Stimulated activated effector memory CD8-positive, alpha-beta T cell treated with anti-CD3 and anti-CD28 coated beads, Interleukin-12 subunit alpha, Interleukin-12 subunit beta, amount 100 ng/mL, for 72 hours (primary cell): Measurements from ENCODE around the gene CIB4.
A peak's percentile ranks its signal among the peaks of the same experiment; 100 is the strongest.

Source experiments
- ATAC-seq: fragments of 150-1000 bp; cut with Tn5 transposase; 2 replicates; pipeline ENCODE4 v1.10.0; 2021
- DNase-seq, 2 donors: peaks; one replicate each; pipeline ENCODE4 v3.0.0; 2021 to 2022; ENCODE audit warnings: low spot score in 2 of 2
- H3K27ac Mint-ChIP-seq: one replicate; pipeline ENCODE4 v1.8.0; 2022; ENCODE audit warnings: mild to moderate bottlenecking, mixed read lengths
- H3K36me3 Mint-ChIP-seq: one replicate; pipeline ENCODE4 v1.8.0; 2022; ENCODE audit warnings: mild to moderate bottlenecking, mixed read lengths
- H3K4me1 Mint-ChIP-seq: one replicate; pipeline ENCODE4 v1.8.0; 2022; ENCODE audit warnings: mixed read lengths
- H3K4me3 Mint-ChIP-seq: one replicate; pipeline ENCODE4 v1.8.0; 2022; ENCODE audit warnings: mild to moderate bottlenecking, mixed read lengths
- H3K9me3 Mint-ChIP-seq: one replicate; pipeline ENCODE4 v1.8.0; 2022; ENCODE audit warnings: mixed read lengths

Gene CIB4

DNA sequence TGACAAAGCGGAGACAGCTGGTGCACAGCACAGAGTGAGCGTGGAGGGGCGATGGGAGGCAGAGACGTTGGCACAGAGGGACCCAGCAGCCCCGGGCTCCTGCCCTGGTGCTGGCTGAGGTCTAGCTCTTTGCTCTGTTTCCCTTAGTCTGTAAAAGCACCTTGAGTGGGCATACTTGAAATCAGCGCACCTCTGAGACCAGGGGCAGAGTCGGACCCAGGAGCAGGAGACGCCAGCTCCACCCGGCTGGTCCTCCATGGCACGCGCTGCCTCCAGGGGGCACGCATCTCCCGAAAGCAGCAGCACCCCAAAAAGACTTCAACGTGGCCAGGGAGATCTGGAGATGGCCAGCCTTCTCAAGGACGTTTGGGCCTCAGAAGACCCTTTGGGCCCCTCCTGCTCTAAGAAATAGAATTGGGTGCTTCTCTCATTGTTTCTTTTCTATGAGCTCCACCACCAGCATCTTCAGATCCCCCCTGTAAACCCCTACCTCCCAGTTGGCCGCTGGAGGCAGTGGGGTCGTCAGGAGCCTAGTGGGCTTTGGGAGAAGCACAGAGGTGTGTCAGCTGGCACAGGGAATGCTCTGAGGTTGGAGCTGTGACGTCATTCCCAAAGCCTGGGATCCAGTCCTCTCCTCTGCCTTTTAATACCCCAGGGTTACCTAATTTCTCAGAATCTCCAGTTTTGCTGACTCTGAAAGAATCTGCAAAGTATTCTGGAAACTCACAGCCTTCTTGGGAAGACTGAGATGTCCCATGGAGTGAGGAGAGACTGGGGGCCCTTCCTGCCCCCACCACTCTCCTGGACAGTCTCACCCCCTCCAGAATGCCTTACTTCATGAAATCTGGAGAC, 58.9 kb downstream of the CIB4 start:
- H3K9me3 Mint-ChIP-seq, result no peaks in the 10 kb centered on the region
- no peaks in the 10 kb centered on the region for H3K36me3 Mint-ChIP-seq
- H3K27ac Mint-ChIP-seq, result no peak overlapping the region
- peaks cover 7% of the 10 kb centered on the region for H3K4me1 Mint-ChIP-seq
- no peak for DNase-seq
- ATAC-seq, result no peak
- H3K4me3 Mint-ChIP-seq, result no peak overlapping the region

DNA sequence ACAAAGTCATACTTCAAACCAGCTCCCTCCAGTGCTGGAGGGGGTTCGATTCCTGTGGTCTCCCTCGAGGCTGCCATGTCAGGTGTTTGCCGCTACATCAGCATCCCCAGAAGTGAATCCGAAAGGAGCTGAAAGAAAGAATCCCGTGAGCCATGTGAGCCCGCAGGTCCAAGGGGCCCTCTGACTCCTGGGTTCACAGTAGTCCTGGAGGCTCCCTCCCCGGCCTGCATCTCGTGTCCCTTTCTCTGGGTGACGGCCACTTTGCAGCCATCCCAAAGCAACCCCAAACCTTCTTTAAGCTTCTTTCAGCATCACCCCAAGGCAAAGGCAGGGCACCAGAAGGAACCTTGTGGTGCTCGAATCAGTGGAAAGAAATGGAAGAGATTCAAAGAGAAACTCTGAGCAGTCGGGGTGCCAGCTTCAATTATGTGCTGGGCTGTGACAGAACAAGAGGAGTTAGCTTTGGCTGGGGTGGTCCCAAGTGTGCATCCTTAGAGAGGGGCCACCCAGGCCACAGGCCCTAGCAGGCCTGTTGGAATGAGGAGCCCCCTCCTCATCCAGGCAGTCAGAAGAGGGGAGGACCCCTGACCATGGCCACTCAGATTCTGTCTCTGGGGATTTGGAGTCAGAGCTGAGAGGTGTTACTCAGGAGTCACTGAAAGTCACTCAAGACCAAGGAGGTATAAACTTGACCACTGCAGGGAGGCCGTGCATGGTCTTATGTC, 59.7 kb downstream of the CIB4 start:
- no peak for ATAC-seq
- no peaks in the 10 kb centered on the region for H3K36me3 Mint-ChIP-seq
- H3K4me1 Mint-ChIP-seq, result peaks cover 7% of the 10 kb centered on the region
- H3K27ac Mint-ChIP-seq, result no peak overlapping the region
- H3K4me3 Mint-ChIP-seq, result no peak overlapping the region
- DNase-seq, result no peak
- H3K9me3 Mint-ChIP-seq, result no peaks in the 10 kb centered on the region

DNA sequence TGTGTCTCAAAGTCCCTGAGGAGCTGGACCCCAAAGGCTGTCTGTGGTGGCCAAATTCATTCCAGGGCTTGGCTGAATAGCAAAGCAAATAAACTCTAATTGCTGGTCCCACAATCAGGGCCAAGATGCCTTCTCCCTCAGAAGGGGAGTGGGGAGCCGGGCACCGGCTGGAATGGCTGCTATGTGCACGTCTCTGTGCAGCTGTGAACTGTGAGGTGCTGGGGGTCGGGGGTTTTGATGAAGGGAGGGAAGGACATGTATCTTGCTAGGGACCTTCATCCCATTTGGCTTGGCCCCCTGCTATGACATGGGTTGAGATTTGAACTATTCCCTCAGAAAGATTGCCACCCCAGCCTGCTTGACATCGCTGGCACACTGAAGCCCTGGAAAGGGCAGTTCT, 60.4 kb downstream of the CIB4 start:
- DNase-seq, result no peak
- no peak overlapping the region for H3K27ac Mint-ChIP-seq
- no peaks in the 10 kb centered on the region for H3K36me3 Mint-ChIP-seq
- H3K4me3 Mint-ChIP-seq, result no peak overlapping the region
- no peak for ATAC-seq
- H3K9me3 Mint-ChIP-seq, result no peaks in the 10 kb centered on the region
- H3K4me1 Mint-ChIP-seq, result peaks cover 7% of the 10 kb centered on the region

DNA sequence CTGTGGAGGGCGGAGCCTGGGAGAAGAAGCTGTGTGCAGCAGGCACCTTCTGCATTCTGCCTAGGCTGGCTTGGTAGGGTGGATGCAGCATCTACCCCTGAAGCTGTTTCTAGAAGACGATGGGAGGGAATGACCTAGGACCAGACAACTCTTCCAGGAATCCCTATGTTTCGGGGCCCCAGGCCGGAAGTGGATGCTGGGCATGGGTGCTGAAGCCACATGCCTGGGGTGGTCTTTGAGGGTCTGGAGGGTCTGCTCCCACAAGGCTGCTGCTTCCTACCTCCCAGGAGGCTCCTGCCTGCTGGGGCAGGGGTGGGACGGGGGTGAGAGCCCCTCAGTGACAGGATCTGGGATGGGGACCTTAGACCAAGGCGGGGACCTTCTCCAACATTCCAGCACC, 61.0 kb downstream of the CIB4 start:
- DNase-seq, result no peak
- Mint-ChIP-seq H3K4me1 (peaks cover 7% of the 10 kb centered on the region), H3K4me3 (no peak overlapping the region), H3K9me3 (no peaks in the 10 kb centered on the region), H3K36me3 (no peaks in the 10 kb centered on the region), H3K27ac (no peak overlapping the region)
- no peak for ATAC-seq

- Mint-ChIP-seq H3K36me3 (no peaks in the 10 kb centered on the region), H3K4me3 (no peak overlapping the region), H3K9me3 (no peaks in the 10 kb centered on the region), H3K27ac (no peak overlapping the region), H3K4me1 (peaks cover 7% of the 10 kb centered on the region)
- ATAC-seq (no peak), DNase-seq (no peak)
Measured at GRCh38 chr2:26579723-26580040, 61.5 kb downstream of the CIB4 start.

GRCh38 chr2:26579025-26579722, 62.0 kb downstream of the CIB4 start:
- Mint-ChIP-seq H3K4me3 (no peak overlapping the region), H3K9me3 (no peaks in the 10 kb centered on the region), H3K36me3 (no peaks in the 10 kb centered on the region), H3K27ac (no peak overlapping the region), H3K4me1 (peaks cover 7% of the 10 kb centered on the region)
- DNase-seq (no peak), ATAC-seq (no peak)

DNA sequence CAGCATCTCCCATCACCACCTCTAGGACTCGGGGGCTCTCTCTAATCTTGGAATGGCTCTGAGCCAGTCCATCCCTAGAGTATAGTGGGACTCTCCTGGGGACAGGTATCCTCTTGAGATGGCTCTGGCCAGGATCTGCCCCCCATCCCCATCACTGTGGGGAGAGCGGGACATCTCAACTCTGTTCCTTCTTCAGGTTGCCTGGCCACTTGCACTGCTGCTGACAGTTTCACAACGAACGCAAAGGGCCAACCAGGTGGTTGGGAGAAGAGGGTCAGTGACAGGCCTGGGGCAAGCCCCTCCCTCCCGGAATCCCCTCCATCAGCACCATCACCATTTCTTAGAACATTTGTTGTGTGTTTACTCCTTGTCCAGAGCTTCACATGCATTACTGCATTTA, 62.6 kb downstream of the CIB4 start:
- no peak overlapping the region for H3K27ac Mint-ChIP-seq

DNA sequence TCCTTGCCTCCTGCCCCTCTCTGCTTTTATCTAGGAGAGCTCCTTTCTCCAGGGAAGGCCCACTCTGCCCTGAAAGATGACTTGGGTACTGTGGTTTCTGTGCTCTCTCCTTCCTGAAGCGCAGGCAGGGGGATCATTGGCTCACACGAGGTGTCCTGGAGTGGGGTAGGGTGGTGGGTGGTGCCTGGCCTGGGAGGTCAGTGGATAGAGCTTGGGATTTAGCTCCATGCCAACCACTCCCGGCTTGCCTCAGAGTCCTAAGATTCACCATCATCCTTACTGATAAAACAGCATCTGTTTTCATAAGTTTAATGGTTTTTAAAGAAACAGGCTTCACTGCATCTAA, 63.1 kb downstream of the CIB4 start:
- no peak for ATAC-seq
- Mint-ChIP-seq H3K4me1 (peaks cover 7% of the 10 kb centered on the region), H3K4me3 (no peak overlapping the region), H3K27ac (no peak overlapping the region), H3K36me3 (no peaks in the 10 kb centered on the region), H3K9me3 (no peaks in the 10 kb centered on the region)
- DNase-seq, result no peak

More for the DNA sequence above, 62.6 kb downstream of the CIB4 start:
- DNase-seq (no peak), ATAC-seq (no peak)
- H3K4me3 Mint-ChIP-seq, result no peak overlapping the region
- no peaks in the 10 kb centered on the region for H3K9me3 Mint-ChIP-seq
- H3K4me1 Mint-ChIP-seq, result peaks cover 7% of the 10 kb centered on the region
- no peaks in the 10 kb centered on the region for H3K36me3 Mint-ChIP-seq

- peaks cover 7% of the 10 kb centered on the region for H3K4me1 Mint-ChIP-seq
- H3K27ac Mint-ChIP-seq, result no peak overlapping the region
- peak; percentile 67 for ATAC-seq
- no peaks in the 10 kb centered on the region for H3K9me3 Mint-ChIP-seq
- H3K36me3 Mint-ChIP-seq, result no peaks in the 10 kb centered on the region
- peak; percentile 55 to 79 for DNase-seq
- H3K4me3 Mint-ChIP-seq, result no peak overlapping the region
Measured at GRCh38 chr2:26577442-26578112, 63.6 kb downstream of the CIB4 start.

DNA sequence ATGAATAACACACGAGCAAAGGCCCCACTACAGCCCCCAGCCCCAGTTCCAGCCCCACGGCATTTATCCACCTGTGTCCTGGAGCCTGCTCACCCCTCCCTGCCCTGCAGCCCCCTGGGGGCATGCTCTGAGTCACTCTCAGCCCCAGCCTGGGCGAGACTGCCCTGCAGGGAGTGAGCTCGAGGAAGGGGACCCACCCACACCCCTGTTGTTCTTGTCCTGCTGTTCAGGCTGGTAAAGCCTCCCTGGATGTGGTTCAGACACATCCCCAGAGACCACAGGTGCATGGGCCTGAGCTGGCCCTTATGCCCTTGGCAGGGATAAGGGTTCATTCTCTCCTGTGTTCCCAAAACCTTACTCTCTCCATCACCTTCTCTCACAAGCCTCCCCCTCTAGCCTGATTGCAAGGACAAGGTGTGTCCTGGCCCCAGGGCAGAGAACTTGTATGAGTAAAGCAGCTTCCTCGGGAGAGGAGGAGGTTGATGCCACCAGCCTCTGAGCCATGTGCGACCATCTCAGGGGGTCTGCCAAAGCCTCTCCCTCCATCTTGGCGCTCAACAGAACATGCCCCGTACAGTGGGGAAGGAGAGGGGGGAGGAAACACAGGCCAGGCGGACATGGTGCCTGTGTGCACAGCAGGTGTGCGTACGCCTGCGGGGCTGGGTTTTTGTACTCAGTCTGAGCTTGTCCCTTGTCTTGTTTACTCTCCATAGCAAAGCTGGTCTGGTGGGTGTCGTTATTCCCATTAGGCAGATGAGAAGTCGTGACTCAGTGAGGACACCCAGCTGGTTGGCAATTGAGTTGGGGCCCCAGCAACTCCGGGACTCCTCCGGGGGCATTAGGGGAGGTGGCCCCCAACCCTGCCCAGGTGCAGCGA, 64.4 kb downstream of the CIB4 start:
- DNase-seq (no peak), ATAC-seq (no peak)
- H3K9me3 Mint-ChIP-seq, result no peaks in the 10 kb centered on the region
- peaks cover 7% of the 10 kb centered on the region for H3K4me1 Mint-ChIP-seq
- no peaks in the 10 kb centered on the region for H3K36me3 Mint-ChIP-seq
- H3K27ac Mint-ChIP-seq, result no peak overlapping the region
- no peak overlapping the region for H3K4me3 Mint-ChIP-seq

GRCh38 chr2:26575836-26576564, 65.2 kb downstream of the CIB4 start:
- Mint-ChIP-seq H3K9me3 (no peaks in the 10 kb centered on the region), H3K27ac (no peak overlapping the region), H3K4me1 (peaks cover 7% of the 10 kb centered on the region), H3K36me3 (no peaks in the 10 kb centered on the region), H3K4me3 (no peak overlapping the region)
- ATAC-seq (no peak), DNase-seq (no peak)

DNA sequence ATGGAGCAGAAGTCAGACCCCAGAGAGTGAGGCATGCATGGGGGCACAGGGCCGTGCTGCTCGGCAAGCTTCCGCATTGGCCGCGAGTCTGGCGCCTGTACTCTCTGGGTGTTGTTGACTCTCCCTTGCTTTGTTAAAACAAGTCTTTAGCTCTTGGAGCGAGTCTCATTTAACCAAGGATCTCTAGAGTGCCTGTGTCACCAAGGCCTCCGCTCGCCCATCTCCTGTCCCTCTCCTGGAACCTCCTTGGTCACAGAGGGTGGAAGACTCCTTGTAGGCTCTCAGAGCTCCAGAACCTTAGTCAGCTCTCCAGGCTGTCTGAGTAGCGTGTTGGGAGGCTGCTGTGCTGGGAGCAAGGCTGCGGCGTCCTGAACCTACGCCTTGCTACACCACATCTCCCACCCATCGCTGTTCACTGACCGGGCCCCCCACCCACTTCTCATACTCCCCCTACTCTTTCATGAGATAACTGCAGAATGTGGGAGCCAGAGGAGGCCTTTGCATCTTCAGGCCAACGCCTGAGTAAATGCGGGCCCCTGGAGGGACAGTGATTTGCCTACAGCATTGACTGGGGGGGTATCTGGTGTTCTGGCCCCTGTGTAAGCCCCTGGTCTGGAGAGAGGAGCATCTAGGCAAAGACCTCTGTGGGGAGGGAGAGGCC, 66.1 kb downstream of the CIB4 start:
- Mint-ChIP-seq H3K4me1 (peaks cover 7% of the 10 kb centered on the region), H3K4me3 (no peak overlapping the region), H3K36me3 (no peaks in the 10 kb centered on the region), H3K9me3 (no peaks in the 10 kb centered on the region), H3K27ac (no peak overlapping the region)
- ATAC-seq, result no peak
- DNase-seq, result no peak

GRCh38 chr2:26574066-26574899, 66.9 kb downstream of the CIB4 start:
- no peak overlapping the region for H3K27ac Mint-ChIP-seq
- H3K4me3 Mint-ChIP-seq, result no peak overlapping the region
- H3K36me3 Mint-ChIP-seq, result no peaks in the 10 kb centered on the region
- DNase-seq (no peak), ATAC-seq (no peak)
- no peaks in the 10 kb centered on the region for H3K9me3 Mint-ChIP-seq
- peaks cover 7% of the 10 kb centered on the region for H3K4me1 Mint-ChIP-seq
